ENCODE measurements around the gene KRTAP15-1.

Gene KRTAP15-1, protein sequence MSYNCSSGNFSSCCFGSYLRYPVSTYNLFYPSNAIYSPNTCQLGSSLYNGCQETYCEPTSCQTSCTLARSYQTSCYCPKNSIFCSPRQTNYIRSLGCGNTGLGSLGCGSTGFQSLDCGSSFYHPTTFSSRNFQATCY

DNA sequence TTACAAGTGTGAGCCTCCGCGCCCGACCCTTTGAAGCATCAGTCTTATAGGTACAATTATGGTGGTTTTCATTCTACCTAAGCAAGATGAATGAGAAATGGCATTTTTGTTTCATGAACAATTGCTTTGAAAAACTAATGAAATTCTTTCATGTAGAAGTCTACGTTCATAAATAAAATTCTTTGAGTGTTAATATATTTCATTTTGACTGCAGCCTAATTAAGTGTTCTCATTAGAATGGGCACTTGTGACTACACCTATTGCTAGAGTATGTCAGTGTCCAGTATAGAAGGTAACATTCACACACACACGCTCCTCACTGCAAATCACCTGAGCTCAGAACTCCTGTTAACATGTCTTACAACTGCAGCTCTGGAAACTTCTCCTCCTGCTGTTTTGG lies at the start of gene KRTAP15-1:
TSS of gene KRTAP15-1 (plus strand) at position 301 of the 400 bp plus-strand sequence. CDS start at position 354, 53 bp downstream.
- DNase-seq: no peak
- TF ChIP-seq GATA1 (IDR thresholded peaks at IDR 0.05; ENCODE audit: low read depth, low read length) (no peak), POLR2A (IDR thresholded peaks at IDR 0.05; ENCODE audit: low read length) (no peak)

DNA sequence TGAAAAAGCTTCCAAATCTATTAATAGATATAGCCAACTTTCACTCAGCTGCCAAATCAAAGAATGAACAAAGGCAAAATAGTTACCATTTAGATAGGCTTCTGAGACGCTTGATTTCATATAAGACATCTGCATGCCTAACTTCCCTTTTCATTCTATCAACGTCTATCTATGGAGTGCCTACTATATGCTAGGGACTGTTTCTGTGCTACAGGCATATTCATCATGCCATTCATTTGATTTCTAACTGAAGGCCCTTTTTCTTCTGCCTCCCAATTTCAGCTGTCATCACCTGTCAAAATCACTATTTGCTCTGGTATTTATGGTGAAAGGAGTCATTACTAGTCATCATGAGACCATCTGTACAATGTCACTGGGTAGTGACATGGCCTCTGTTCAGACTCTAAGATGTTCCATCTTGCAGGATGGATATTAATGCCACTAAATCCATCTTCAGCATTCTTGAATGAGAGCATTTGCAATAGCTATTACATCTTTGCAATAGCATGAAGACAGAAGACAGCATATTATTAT lies 48.5 kb upstream of the KRTAP15-1 start:
- DNase-seq: no peak
- TF ChIP-seq GATA1 (IDR thresholded peaks at IDR 0.05; ENCODE audit: low read depth, low read length) (no peak), POLR2A (IDR thresholded peaks at IDR 0.05; ENCODE audit: low read length) (no peak)

DNA sequence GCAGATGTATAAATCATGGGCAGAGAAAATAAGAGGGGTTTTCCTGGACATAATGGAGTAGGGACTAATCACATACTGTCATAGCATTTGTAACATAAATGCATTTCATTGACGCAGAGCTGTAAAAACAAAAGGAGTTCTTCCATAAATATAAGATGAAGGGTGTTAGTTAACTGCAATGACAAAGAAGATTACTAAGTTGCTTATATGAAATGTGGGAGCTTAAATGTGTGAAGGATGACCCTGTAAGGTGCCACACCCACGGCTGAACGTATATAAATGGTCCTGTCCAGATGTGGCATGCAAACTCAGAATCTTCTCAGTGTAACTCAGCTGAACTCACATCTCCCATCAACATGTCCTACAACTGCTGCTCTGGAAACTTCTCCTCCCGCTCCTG lies 44.3 kb upstream of the KRTAP15-1 start, which contains the start of gene KRTAP13-1:
TSS of gene KRTAP13-1 (plus strand) at position 301 of the 400 bp plus-strand sequence. CDS start at position 357, 56 bp downstream.
- TF ChIP-seq GATA1 (IDR thresholded peaks at IDR 0.05; ENCODE audit: low read depth, low read length) (no peak), POLR2A (IDR thresholded peaks at IDR 0.05; ENCODE audit: low read length) (no peak)
- DNase-seq: no peak

DNA sequence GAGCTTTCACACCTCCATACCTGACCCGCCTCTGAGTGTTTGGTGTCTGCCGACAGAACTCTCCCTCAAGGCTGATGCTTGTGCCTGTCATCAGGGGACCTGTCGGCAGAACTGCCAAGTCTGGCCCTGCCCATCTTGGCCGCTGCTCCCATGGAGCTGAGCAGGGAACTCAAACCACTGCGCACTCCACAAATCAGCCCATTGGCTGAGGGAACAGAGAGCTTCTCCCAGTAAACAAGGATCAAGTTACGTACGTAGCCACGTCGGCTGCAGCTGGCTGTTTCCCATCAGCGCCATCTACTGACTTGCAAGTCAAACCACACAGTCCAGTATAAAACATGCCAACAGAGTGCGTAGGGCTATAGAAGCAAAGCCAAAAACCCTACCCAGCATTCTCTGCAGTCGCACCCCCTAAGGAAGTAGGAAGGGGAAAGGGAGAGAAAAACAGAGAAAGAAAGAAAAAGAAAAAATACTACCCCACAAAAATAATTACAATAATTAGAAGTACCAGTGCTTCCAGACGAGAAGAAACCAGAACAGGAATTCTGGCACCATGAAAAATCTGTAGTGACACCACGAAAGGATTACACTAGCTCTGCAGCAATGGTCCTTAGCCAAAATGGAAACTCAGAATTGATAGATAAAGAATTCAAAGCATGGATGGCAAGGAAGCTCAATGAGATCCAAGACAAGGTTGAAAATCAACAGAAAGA lies 31.1 kb upstream of the KRTAP15-1 start:
- DNase-seq: peak; percentile 22 to 35
- no peak for TF ChIP-seq POLR2A (IDR thresholded peaks at IDR 0.05; ENCODE audit: low read length)
- no peak for TF ChIP-seq GATA1 (IDR thresholded peaks at IDR 0.05; ENCODE audit: low read depth, low read length)

DNA sequence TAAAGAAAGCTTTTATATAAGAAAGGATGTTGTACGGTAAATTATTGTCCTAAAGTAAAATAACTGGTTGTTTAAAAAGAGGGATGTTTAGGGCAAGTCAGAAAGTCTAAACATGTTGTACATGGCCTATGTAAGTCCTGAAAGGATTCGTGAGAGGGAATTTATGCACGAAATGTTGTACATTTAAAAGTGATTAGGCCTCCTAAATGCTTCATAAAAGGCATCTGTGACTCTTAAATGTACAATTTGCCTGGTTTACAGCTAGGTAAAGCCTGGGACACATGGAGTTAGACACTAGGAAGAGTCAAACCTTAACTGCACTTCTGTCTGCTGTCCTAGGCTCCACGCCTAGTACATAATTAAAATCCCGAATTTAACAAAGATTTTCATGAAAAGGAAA lies 24.1 kb upstream of the KRTAP15-1 start:
- DNase-seq: no peak
- TF ChIP-seq POLR2A (IDR thresholded peaks at IDR 0.05; ENCODE audit: low read length) (no peak), GATA1 (IDR thresholded peaks at IDR 0.05; ENCODE audit: low read depth, low read length) (no peak)

DNA sequence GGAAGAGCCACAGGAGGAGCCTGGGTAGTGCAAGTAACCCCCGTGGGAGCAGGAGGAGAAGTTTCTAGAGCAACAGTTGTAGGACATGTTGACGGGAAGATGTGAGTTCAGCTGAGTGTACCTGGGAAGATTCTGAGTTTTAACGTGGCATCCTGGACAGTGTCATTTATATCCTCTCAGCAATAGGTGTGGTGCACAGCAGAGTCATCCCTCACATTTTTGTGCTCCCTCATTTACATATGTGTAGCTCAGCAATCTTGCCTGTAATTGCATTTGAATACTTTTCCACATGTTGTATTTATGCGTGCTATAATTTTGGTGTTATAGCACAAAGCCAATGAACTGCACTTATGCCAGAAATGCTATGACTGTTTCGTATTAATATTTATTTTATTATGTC lies 14.2 kb upstream of the KRTAP15-1 start, which contains the start of gene KRTAP13-3:
TSS of gene KRTAP13-3 (minus strand) at position 101 of the 400 bp plus-strand sequence. CDS start at position 87, 14 bp downstream.
- TF ChIP-seq GATA1 (IDR thresholded peaks at IDR 0.05; ENCODE audit: low read depth, low read length) (no peak), POLR2A (IDR thresholded peaks at IDR 0.05; ENCODE audit: low read length) (no peak)
- DNase-seq: no peak

DNA sequence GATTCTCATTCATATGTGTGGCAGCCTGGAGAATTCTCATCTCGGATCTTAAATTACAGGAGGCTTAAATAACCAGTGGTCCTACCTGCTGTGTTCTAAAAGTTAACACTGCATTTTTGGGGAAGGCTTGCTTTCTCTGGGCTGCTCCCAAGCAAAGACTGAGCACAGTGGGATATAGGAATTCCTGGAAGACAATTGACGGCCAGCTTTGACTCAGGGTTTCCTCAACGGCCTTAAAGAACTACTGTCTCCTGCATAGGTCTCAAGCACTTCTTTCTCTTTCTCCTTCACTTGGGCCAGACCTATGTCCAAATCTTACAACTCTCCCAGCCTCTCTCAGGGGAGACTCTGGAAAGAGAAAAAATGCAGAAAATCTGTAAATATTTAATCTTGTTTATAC lies 13.3 kb upstream of the KRTAP15-1 start:
- no peak for DNase-seq
- no peak for TF ChIP-seq POLR2A (IDR thresholded peaks at IDR 0.05; ENCODE audit: low read length)
- TF ChIP-seq GATA1 (IDR thresholded peaks at IDR 0.05; ENCODE audit: low read depth, low read length): no peak

DNA sequence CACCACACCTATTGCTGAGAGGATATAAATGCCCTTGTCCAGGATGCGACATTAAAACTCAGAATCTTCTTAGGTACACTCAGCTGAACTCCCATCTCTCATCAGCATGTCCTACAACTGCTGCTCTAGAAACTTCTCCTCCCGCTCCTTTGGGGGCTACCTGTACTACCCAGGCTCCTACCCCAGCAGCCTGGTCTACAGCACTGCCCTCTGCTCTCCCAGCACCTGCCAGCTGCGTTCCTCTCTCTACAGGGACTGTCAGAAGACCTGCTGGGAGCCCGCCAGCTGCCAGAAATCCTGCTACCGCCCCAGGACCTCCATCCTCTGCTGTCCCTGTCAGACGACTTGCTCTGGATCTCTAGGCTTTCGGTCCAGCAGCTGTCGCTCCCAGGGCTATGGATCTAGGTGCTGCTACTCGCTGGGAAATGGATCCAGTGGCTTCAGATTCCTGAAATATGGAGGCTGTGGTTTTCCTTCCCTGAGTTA lies 9.9 kb upstream of the KRTAP15-1 start, which contains the start of gene KRTAP13-4:
TSS of gene KRTAP13-4 (plus strand) at position 51 of the 486 bp plus-strand sequence. CDS start at position 107, 56 bp downstream.
- DNase-seq: no peak
- TF ChIP-seq POLR2A (IDR thresholded peaks at IDR 0.05; ENCODE audit: low read length) (no peak), GATA1 (IDR thresholded peaks at IDR 0.05; ENCODE audit: low read depth, low read length) (no peak)

DNA sequence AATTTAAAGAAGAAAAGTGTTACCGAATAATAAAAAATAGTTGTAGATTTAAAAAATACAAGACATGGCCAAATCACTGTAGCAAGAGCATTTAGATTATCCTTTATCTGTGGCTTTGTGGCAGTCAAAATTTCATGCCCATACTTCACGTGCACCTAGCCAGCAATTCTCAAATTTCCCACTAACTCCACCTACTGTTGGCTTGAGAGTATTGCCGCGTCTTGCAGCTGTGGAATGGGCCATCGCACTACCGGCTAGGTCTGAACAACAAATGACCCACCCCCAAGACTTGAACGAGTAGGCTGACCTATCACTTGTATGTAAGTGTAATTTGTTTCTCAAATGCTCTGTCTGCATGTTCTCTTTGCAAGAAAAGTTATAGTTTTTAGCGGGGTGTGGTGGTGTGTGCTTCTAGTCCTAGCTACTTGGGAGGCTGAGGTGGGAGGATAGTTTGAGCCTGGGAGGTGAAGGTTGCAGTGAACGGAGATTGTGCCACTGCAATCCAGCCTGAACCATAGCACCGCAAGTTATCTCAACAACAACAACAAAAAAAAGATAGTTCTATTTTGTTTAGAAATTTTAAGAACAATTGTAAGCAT lies 5.9 kb upstream of the KRTAP15-1 start:
- peak; percentile 12 to 32 for DNase-seq
- TF ChIP-seq POLR2A (IDR thresholded peaks at IDR 0.05; ENCODE audit: low read length): no peak
- no peak for TF ChIP-seq GATA1 (IDR thresholded peaks at IDR 0.05; ENCODE audit: low read depth, low read length)

DNA sequence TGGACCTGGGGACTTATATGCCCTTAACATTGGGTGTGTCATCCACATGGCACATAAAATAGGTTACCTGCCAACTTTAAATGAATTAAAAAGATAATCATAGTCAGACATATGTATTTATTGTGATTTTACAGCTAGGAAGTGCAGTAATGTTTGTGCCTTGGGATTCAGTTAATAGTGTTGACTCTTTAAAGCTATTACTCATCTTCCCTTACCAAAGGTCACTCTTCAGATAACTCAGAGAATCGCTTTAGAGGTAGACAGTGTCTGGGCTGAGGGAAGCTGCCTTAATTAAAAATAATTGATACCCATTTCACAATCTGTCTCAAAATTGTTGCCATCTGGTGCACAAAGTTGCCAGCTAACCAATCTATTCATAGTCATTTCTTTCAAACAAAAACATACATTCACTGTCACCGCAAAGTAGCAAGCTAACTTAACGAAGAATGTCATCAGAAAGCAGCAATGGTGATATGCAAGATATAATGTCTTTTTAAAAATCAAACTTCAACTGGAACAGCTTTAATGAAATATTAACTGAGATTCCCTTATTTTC lies 3.0 kb upstream of the KRTAP15-1 start:
- TF ChIP-seq GATA1 (IDR thresholded peaks at IDR 0.05; ENCODE audit: low read depth, low read length) (no peak), POLR2A (IDR thresholded peaks at IDR 0.05; ENCODE audit: low read length) (no peak)
- no peak for DNase-seq

DNA sequence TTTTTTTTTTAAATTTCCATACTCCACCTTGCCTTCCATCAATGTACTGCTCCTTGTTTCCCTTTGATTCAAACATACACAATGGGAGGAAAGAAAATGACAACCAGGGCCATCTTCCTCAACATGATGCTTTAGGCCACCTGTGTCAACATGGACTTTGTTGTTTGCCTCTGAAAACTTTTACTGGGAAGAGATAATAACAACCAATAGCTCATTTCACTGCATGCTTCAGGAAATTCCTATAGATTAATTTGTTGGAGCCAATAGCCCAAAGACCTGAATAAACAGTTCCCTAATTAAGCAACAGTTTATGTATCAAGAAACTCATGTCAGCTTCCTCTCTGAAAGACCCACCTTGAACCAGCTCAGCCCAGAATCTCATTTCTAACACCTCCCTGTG lies 3.2 kb downstream of the KRTAP15-1 start:
- TF ChIP-seq POLR2A (IDR thresholded peaks at IDR 0.05; ENCODE audit: low read length): no peak
- no peak for DNase-seq

DNA sequence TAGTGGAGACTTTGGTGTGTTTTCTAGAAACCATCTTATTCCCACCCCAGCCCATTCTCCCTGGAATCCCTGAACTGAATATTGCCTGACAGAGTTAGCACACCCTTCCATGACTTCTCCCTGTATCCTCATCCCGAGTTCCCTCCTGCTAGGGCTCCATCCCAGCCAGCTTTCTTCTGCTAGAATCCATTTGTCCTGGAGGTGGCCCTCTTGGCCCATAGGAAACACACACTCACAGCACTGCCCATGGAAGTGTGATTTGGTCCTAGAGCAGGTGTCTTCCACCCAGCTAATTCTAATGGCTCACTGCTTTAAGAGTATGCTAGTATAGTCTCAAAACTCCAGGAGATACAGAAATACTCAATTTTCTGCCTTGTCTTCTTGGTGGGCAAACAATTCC lies 4.1 kb downstream of the KRTAP15-1 start:
- DNase-seq: no peak
- TF ChIP-seq GATA1 (IDR thresholded peaks at IDR 0.05; ENCODE audit: low read depth, low read length): no peak
- TF ChIP-seq POLR2A (IDR thresholded peaks at IDR 0.05; ENCODE audit: low read length): no peak

DNA sequence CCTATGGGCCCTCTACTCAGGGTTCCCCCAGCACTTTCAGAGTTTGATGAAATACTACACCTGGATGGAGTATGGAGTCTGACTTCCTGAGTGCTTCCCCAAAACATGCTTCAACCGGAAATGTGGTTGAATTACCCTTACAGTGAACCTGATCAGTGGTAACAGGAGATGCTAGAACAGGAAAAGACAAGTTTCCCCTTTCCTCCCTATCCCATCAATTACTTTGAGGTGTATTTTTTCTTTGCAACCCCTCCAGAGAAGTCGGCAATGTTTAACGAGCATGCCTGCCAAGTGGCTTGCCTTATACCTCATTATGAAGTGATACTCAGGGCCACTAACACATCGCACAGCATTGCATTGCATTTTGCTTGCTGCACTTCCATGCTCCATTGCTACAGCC lies 7.0 kb downstream of the KRTAP15-1 start:
- DNase-seq: no peak
- no peak for TF ChIP-seq GATA1 (IDR thresholded peaks at IDR 0.05; ENCODE audit: low read depth, low read length)
- TF ChIP-seq POLR2A (IDR thresholded peaks at IDR 0.05; ENCODE audit: low read length): no peak

DNA sequence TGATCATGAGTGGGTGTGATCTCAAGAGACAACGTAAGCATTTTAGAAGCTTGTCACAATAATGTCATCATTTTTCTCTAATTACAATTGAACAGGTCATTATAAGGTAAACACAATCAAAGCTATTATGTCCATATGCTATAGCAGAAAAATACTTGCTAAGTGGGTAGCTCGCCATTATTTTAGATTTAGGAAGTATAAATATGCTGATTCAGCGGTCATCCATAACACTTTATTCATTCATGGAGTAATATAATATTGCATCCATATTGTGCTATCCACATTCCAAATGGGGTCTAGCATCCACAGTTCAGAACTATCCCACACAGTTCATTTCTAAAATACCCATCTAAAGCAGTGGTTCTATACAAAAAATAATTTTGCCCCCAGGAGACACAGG lies 8.4 kb downstream of the KRTAP15-1 start:
- TF ChIP-seq POLR2A (IDR thresholded peaks at IDR 0.05; ENCODE audit: low read length) (no peak), GATA1 (IDR thresholded peaks at IDR 0.05; ENCODE audit: low read depth, low read length) (no peak)
- DNase-seq: no peak

All from erythroblast (primary cell).